HG03108 (cell line): ENCODE results near the gene GPX4.

Experiments used
- ATAC-seq: cut with Tn5 transposase; IDR thresholded peaks from one replicate; pipeline ENCODE4 v1.9.1; 2021; ENCODE audit warnings: moderate library complexity; ENCODE audit not compliant: unreplicated experiment

Gene GPX4

GRCh38 chr19:1103708-1104310 is at the start of gene GPX4:
TSS of gene GPX4 (plus strand) at chr19:1103994. CDS start at chr19:1104044, 50 bp downstream.
- peak; percentile 58 for ATAC-seq

GRCh38 chr19:1054102-1055027 is 49.4 kb upstream of the GPX4 start:
- ATAC-seq: no peak

GRCh38 chr19:1055028-1055425 is 48.8 kb upstream of the GPX4 start:
- ATAC-seq: no peak

GRCh38 chr19:1055886-1056620 is 47.7 kb upstream of the GPX4 start:
- ATAC-seq: no peak

- ATAC-seq: no peak
Measured at GRCh38 chr19:1057176-1057855, 46.5 kb upstream of the GPX4 start.

- ATAC-seq: no peak
Measured at GRCh38 chr19:1058112-1058511, 45.7 kb upstream of the GPX4 start.

- no peak for ATAC-seq
Measured at GRCh38 chr19:1060689-1061088, 43.1 kb upstream of the GPX4 start.

GRCh38 chr19:1061987-1062386 is 41.8 kb upstream of the GPX4 start:
- no peak for ATAC-seq

GRCh38 chr19:1062387-1063029 is 41.3 kb upstream of the GPX4 start:
- ATAC-seq: no peak

- no peak for ATAC-seq
Measured at GRCh38 chr19:1063030-1063908, 40.5 kb upstream of the GPX4 start.

GRCh38 chr19:1063909-1064660 is 39.7 kb upstream of the GPX4 start:
- no peak for ATAC-seq

- no peak for ATAC-seq
Measured at GRCh38 chr19:1064661-1065605, 38.9 kb upstream of the GPX4 start.

- ATAC-seq: no peak
Measured at GRCh38 chr19:1065606-1066109, 38.1 kb upstream of the GPX4 start.

GRCh38 chr19:1066251-1066747 is 37.5 kb upstream of the GPX4 start:
- ATAC-seq: no peak

GRCh38 chr19:1066748-1067340 is 37.0 kb upstream of the GPX4 start, which contains the start of gene ARHGAP45:
TSS of gene ARHGAP45 (plus strand) at chr19:1067167. CDS start at chr19:1067406, 239 bp downstream.
- peak; percentile 35 for ATAC-seq

- peak; percentile 9 for ATAC-seq
Measured at GRCh38 chr19:1067341-1067957, 36.3 kb upstream of the GPX4 start.
